KOPT-K1 (cell line): ENCODE results near the gene USP8.
"Not testable (repeated sequence)": the region's sequence is repeated elsewhere in the genome, so short reads cannot be mapped to it uniquely, and the experiment has no call there.

Experiments
- H3K27ac ChIP-seq: fragments of 200-600 bp; sonication (generic); 2 replicates; pipeline ENCODE4 v1.5.1; 2016; ENCODE audit warnings: antibody characterized with exemption, mild to moderate bottlenecking, low read depth, low read length; ENCODE audit not compliant: poor library complexity, severe bottlenecking
- H3K36me3 ChIP-seq: fragments of 200-600 bp; sonication (generic); 2 replicates; pipeline ENCODE4 v1.5.1; 2017; ENCODE audit warnings: antibody characterized with exemption, mild to moderate bottlenecking, low read length, moderate library complexity; ENCODE audit not compliant: insufficient read depth
- H3K9me3 ChIP-seq: fragments of 200-600 bp; sonication (generic); 2 replicates; pipeline ENCODE4 v1.5.1; 2017; ENCODE audit warnings: antibody characterized with exemption, low read length, mild to moderate bottlenecking; ENCODE audit not compliant: insufficient read depth, poor library complexity, severe bottlenecking

USP8 gene

GRCh38 chr15:50424066-50424890 lies at the start of gene USP8:
Gene USP8 (plus strand): TSS chr15:50424405. CDS start chr15:50439074, 14,669 bp downstream.
- Histone ChIP-seq H3K27ac (peak within 1 kb of the TSS; percentile 72), H3K36me3 (peaks cover 10% of the 10 kb centered on the region; the same call in 1 of the 2 replicates), H3K9me3 (no peaks in the 10 kb centered on the region)

- no peaks in the 10 kb centered on the region for H3K36me3 ChIP-seq
- H3K27ac ChIP-seq: no peak overlapping the region
- no peaks in the 10 kb centered on the region for H3K9me3 ChIP-seq
Measured at GRCh38 chr15:50377867-50378751, 46.1 kb upstream of the USP8 start.

- H3K9me3 ChIP-seq: no peaks in the 10 kb centered on the region
- H3K27ac ChIP-seq: no peak overlapping the region
- H3K36me3 ChIP-seq: no peaks in the 10 kb centered on the region
Measured at GRCh38 chr15:50378776-50379175, 45.4 kb upstream of the USP8 start.

GRCh38 chr15:50379413-50379812 lies 44.8 kb upstream of the USP8 start:
- H3K36me3 ChIP-seq, H3K27ac ChIP-seq, H3K9me3 ChIP-seq: not testable (repeated sequence)

- no peak overlapping the region for H3K27ac ChIP-seq
- H3K36me3 ChIP-seq: no peaks in the 10 kb centered on the region
- no peaks in the 10 kb centered on the region for H3K9me3 ChIP-seq
Measured at GRCh38 chr15:50380089-50380488, 44.1 kb upstream of the USP8 start.

- Histone ChIP-seq H3K36me3 (no peaks in the 10 kb centered on the region), H3K27ac (no peak overlapping the region), H3K9me3 (no peaks in the 10 kb centered on the region)
Measured at GRCh38 chr15:50381438-50381837, 42.8 kb upstream of the USP8 start.

GRCh38 chr15:50382408-50382807 lies 41.8 kb upstream of the USP8 start:
- H3K36me3 ChIP-seq, H3K27ac ChIP-seq, H3K9me3 ChIP-seq: not testable (repeated sequence)

- Histone ChIP-seq H3K9me3 (no peaks in the 10 kb centered on the region), H3K36me3 (no peaks in the 10 kb centered on the region), H3K27ac (no peak overlapping the region)
Measured at GRCh38 chr15:50390554-50391264, 33.5 kb upstream of the USP8 start.

GRCh38 chr15:50391561-50391960 lies 32.6 kb upstream of the USP8 start:
- H3K36me3 ChIP-seq: not testable (repeated sequence)

GRCh38 chr15:50411870-50412269 lies 12.3 kb upstream of the USP8 start:
- Histone ChIP-seq H3K36me3 (no peaks in the 10 kb centered on the region), H3K9me3 (no peaks in the 10 kb centered on the region), H3K27ac (no peak overlapping the region)

More at GRCh38 chr15:50391561-50391960, 32.6 kb upstream of the USP8 start:
- not testable (repeated sequence) for H3K27ac ChIP-seq, H3K9me3 ChIP-seq

- H3K9me3 ChIP-seq: no peaks in the 10 kb centered on the region
- no peaks in the 10 kb centered on the region for H3K36me3 ChIP-seq
- no peak overlapping the region for H3K27ac ChIP-seq
Measured at GRCh38 chr15:50414624-50415023, 9.6 kb upstream of the USP8 start.

- Histone ChIP-seq H3K36me3 (no peaks in the 10 kb centered on the region), H3K27ac (no peak overlapping the region), H3K9me3 (no peaks in the 10 kb centered on the region)
Measured at GRCh38 chr15:50415752-50416404, 8.3 kb upstream of the USP8 start.

GRCh38 chr15:50416890-50417289 lies 7.3 kb upstream of the USP8 start:
- Histone ChIP-seq H3K27ac (no peak overlapping the region), H3K9me3 (no peaks in the 10 kb centered on the region), H3K36me3 (no peaks in the 10 kb centered on the region)

- no peaks in the 10 kb centered on the region for H3K36me3 ChIP-seq
Measured at GRCh38 chr15:50418041-50418583, 6.1 kb upstream of the USP8 start.

More at GRCh38 chr15:50418041-50418583, 6.1 kb upstream of the USP8 start:
- Histone ChIP-seq H3K9me3 (no peaks in the 10 kb centered on the region), H3K27ac (no peak overlapping the region)
